H1 (cell line): ENCODE data around the gene NDUFA13. TPM values are rescaled to one million over a fixed set of nuclear protein-coding genes. Genes with fewer than 3 reads are reported as not detected.

ENCODE experiments used
- CTCF ChIA-PET: fragments of 300-600 bp; sonication (Branson Sonifier 250); formaldehyde crosslinking; loops from one replicate; lab custom pipeline; 2021; ENCODE audit not compliant: partially characterized antibody; lab: Charles Lee
- POLR2A ChIA-PET: fragments of 300-600 bp; sonication (Branson Sonifier 250); formaldehyde crosslinking; loops from one replicate; lab custom pipeline; 2021; ENCODE audit warnings: inconsistent platforms; ENCODE audit not compliant: partially characterized antibody; lab: Charles Lee
- DNase-seq, 2 experiments: peaks; one replicate each; pipeline versions ENCODE4 v3.0.0 to v3.0.0-alpha.2; 2010 to 2022; ENCODE audit warnings: low spot score in 2 of 2, low read depth in 1 of 2, mixed read lengths in 1 of 2
- FAIRE-seq: peaks from 2 replicates; lab custom pipeline; 2011; peaks lifted over from hg19 to GRCh38; lab: Jason Lieb, UNC
- H2AFZ ChIP-seq: 2 replicates; pipeline ENCODE4 v1.8.1; 2012; ENCODE audit warnings: low read length, inconsistent platforms
- H2AK5ac ChIP-seq: 2 replicates; pipeline ENCODE4 v1.6.1; 2013; ENCODE audit warnings: low read depth, low read length
- H2BK120ac ChIP-seq: replicated peaks from 2 replicates; pipeline ENCODE3; 2013; ENCODE audit warnings: low read depth, low read length, inconsistent platforms
- H2BK12ac ChIP-seq: 2 replicates; pipeline ENCODE4 v1.6.1; 2013; ENCODE audit warnings: low read depth, low read length
- H2BK15ac ChIP-seq: 2 replicates; pipeline ENCODE4 v1.6.1; 2013; ENCODE audit warnings: low read length
- H2BK20ac ChIP-seq: 2 replicates; pipeline ENCODE4 v1.6.1; 2013; ENCODE audit warnings: low read length
- H2BK5ac ChIP-seq: 2 replicates; pipeline ENCODE4 v1.6.1; 2013; ENCODE audit warnings: low read depth, low read length
- H3K14ac ChIP-seq: 2 replicates; pipeline ENCODE4 v1.6.1; 2013; ENCODE audit warnings: inconsistent platforms; ENCODE audit not compliant: insufficient read length
- H3K18ac ChIP-seq: 2 replicates; pipeline ENCODE4 v1.6.1; 2013; ENCODE audit warnings: low read length; ENCODE audit errors: extremely low read depth
- H3K23ac ChIP-seq: 2 replicates; pipeline ENCODE4 v1.6.1; 2013; ENCODE audit warnings: inconsistent platforms; ENCODE audit not compliant: insufficient read length
- H3K23me2 ChIP-seq: 2 replicates; pipeline ENCODE4 v1.6.1; 2013; ENCODE audit warnings: low read depth, low read length
- H3K27ac ChIP-seq: 2 replicates; pipeline ENCODE4 v1.6.1; 2011; ENCODE audit warnings: low read depth, low read length, inconsistent platforms
- H3K27me3 ChIP-seq, 4 experiments: replicated peaks in 1 of 4; 1 replicate in 1 of 4; 2 replicates in 3 of 4; pipeline versions ENCODE4 v1.6.1 to v1.8.1; 2011 to 2013; ENCODE audit warnings: low read length in 3 of 4, mild to moderate bottlenecking in 3 of 4, inconsistent platforms in 2 of 4, mixed read lengths in 2 of 4, moderate library complexity in 1 of 4; ENCODE audit not compliant: control insufficient read depth in 3 of 4, insufficient read depth in 3 of 4; ENCODE audit errors: extremely low read depth in 1 of 4
- H3K36me3 ChIP-seq, 4 experiments: 2 replicates each; pipeline versions ENCODE4 v1.6.1 to v1.8.1; 2011 to 2013; ENCODE audit warnings: mild to moderate bottlenecking in 4 of 4, low read length in 3 of 4, moderate library complexity in 2 of 4, control low read depth in 1 of 4, inconsistent platforms in 1 of 4; ENCODE audit not compliant: insufficient read depth in 4 of 4, control insufficient read depth in 2 of 4
- H3K4ac ChIP-seq: replicated peaks from 2 replicates; pipeline ENCODE3; 2013; ENCODE audit warnings: low read length, low read depth, mixed read lengths, inconsistent platforms; ENCODE audit not compliant: insufficient read length
- H3K4me1 ChIP-seq, 4 experiments: replicated peaks in 1 of 4; 1 replicate in 1 of 4; 2 replicates in 3 of 4; pipeline versions ENCODE4 v1.6.1 to v1.8.1; 2011 to 2013; ENCODE audit warnings: low read length in 3 of 4, inconsistent platforms in 2 of 4, mixed read lengths in 1 of 4; ENCODE audit not compliant: insufficient read depth in 4 of 4, control insufficient read depth in 3 of 4
- H3K4me2 ChIP-seq, 2 experiments: 2 replicates each; pipeline versions ENCODE4 v1.6.1 to v1.8.1; 2011 to 2013; ENCODE audit warnings: low read depth in 2 of 2, low read length in 2 of 2, control low read depth in 1 of 2, inconsistent platforms in 1 of 2, mild to moderate bottlenecking in 1 of 2; ENCODE audit not compliant: insufficient read depth in 1 of 2
- H3K4me3 ChIP-seq, 4 experiments: fragments of 200-600, 300-600 bp in 1 of 4; sonication (generic), shearing (Covaris generic), sonication (Bioruptor Twin) in 1 of 4; 2 replicates each; pipeline versions ENCODE4 v1.5.1 to v1.8.1; 2011 to 2016; ENCODE audit warnings: low read length in 4 of 4, low read depth in 3 of 4, control low read depth in 2 of 4, inconsistent platforms in 2 of 4, mild to moderate bottlenecking in 2 of 4, mixed read lengths in 1 of 4, moderate library complexity in 1 of 4; ENCODE audit not compliant: insufficient read depth in 2 of 4; ENCODE audit errors: extremely low read depth in 1 of 4
- H3K56ac ChIP-seq: replicated peaks from 2 replicates; pipeline ENCODE3; 2013; ENCODE audit warnings: low read depth, mild to moderate bottlenecking, mixed read lengths, low read length, inconsistent platforms; ENCODE audit not compliant: insufficient read length
- H3K79me1 ChIP-seq: 2 replicates; pipeline ENCODE4 v1.6.1; 2013; ENCODE audit warnings: low read depth, low read length, control low read depth
- H3K79me2 ChIP-seq, 2 experiments: 2 replicates each; pipeline versions ENCODE4 v1.6.1 to v1.8.1; 2012 to 2013; ENCODE audit warnings: low read length in 2 of 2, mild to moderate bottlenecking in 2 of 2, inconsistent platforms in 1 of 2; ENCODE audit not compliant: insufficient read depth in 2 of 2, control insufficient read depth in 1 of 2
- H3K9ac ChIP-seq, 4 experiments: replicated peaks in 1 of 4; 1 replicate in 1 of 4; 2 replicates in 3 of 4; pipeline versions ENCODE4 v1.6.1 to v1.8.1; 2011 to 2013; ENCODE audit warnings: low read depth in 3 of 4, low read length in 3 of 4, control low read depth in 2 of 4, mild to moderate bottlenecking in 2 of 4, moderate library complexity in 2 of 4, inconsistent platforms in 1 of 4; ENCODE audit errors: extremely low read depth in 1 of 4
- H3K9me3 ChIP-seq, 2 experiments: 2 replicates each; pipeline versions ENCODE4 v1.6.1 to v1.8.1; 2012 to 2013; ENCODE audit warnings: mild to moderate bottlenecking in 2 of 2, moderate library complexity in 2 of 2, control low read depth in 1 of 2, inconsistent platforms in 1 of 2, low read depth in 1 of 2, low read length in 1 of 2, mixed read lengths in 1 of 2; ENCODE audit not compliant: insufficient read depth in 2 of 2
- H4K20me1 ChIP-seq, 2 experiments: replicated peaks in 1 of 2; 2 replicates each; pipeline versions ENCODE3 to v1.8.1; 2011 to 2013; ENCODE audit warnings: inconsistent platforms in 2 of 2, low read length in 2 of 2, mild to moderate bottlenecking in 1 of 2; ENCODE audit not compliant: insufficient read depth in 2 of 2, control insufficient read depth in 1 of 2
- H4K5ac ChIP-seq: 2 replicates; pipeline ENCODE4 v1.6.1; 2013; ENCODE audit warnings: low read length, low read depth, mixed read lengths, inconsistent platforms; ENCODE audit not compliant: insufficient read length
- H4K8ac ChIP-seq: 2 replicates; pipeline ENCODE4 v1.8.0; 2013; ENCODE audit warnings: mild to moderate bottlenecking, moderate library complexity, low read length, inconsistent platforms; ENCODE audit not compliant: insufficient read depth; ENCODE audit errors: extremely low read depth
- H4K91ac ChIP-seq: replicated peaks from 2 replicates; pipeline ENCODE3; 2013; ENCODE audit warnings: low read length, mixed read lengths, inconsistent platforms; ENCODE audit not compliant: insufficient read length
- EGR1 ChIP-seq: IDR thresholded peaks from 2 replicates; pipeline ENCODE4 v1.6.1; 2011; ENCODE audit warnings: low read depth, low read length, borderline replicate concordance
- ZNF274 ChIP-seq: IDR thresholded peaks from 2 replicates; pipeline ENCODE4 v1.7.0; 2012; ENCODE audit warnings: low read length, borderline replicate concordance; ENCODE audit errors: extremely low read depth
- WGBS, 2 experiments: shearing (Covaris generic) in 1 of 2; methylation state at CpG; one replicate each; pipeline versions ENCODE4 v1.1.6 to v1.1.7; 2013 to 2015; ENCODE audit warnings: low lambda C conversion rate in 2 of 2, mixed read lengths in 2 of 2, inconsistent platforms in 1 of 2, low coverage in 1 of 2, missing lambda C conversion rate in 1 of 2; ENCODE audit not compliant: insufficient replicate concordance in 2 of 2, insufficient coverage in 1 of 2, insufficient read length in 1 of 2; ENCODE audit errors: extremely low coverage in 1 of 2, missing lambda C conversion rate in 1 of 2; 5-methylcytosine and 5-hydroxymethylcytosine counted together
- polyA plus RNA-seq, 7 experiments: library from polyadenylated mRNA; depleted of rRNA in 3 of 7; stranded (reverse) in 5 of 7; unstranded in 2 of 7; fragments of >200 nt in 5 of 7; fragments of 200-250 nt in 2 of 7; gene quantifications; 1 replicate in 5 of 7; 2 replicates in 1 of 7; 4 replicates in 1 of 7; pipeline versions ENCODE4 v1.2.1 to v1.2.3, GENCODE V29; 2011 to 2013; ENCODE audit warnings: missing spikeins in 2 of 7, mixed read lengths in 2 of 7
- total RNA-seq: library from RNA; stranded (reverse); fragmentation: NEBNext Ultra II Directional; extraction: Animal tissue kit (Norgen Biotek cat#: 25700); gene quantifications from 2 replicates; pipeline ENCODE4 v1.2.1, GENCODE V29; 2021

NDUFA13 gene
- total and polyA plus RNA-seq, 2 of the 8 experiments (the other 6 are each of a cell fraction or from before 2014, with no cell fraction given): 413 to 1,105 TPM

DNA sequence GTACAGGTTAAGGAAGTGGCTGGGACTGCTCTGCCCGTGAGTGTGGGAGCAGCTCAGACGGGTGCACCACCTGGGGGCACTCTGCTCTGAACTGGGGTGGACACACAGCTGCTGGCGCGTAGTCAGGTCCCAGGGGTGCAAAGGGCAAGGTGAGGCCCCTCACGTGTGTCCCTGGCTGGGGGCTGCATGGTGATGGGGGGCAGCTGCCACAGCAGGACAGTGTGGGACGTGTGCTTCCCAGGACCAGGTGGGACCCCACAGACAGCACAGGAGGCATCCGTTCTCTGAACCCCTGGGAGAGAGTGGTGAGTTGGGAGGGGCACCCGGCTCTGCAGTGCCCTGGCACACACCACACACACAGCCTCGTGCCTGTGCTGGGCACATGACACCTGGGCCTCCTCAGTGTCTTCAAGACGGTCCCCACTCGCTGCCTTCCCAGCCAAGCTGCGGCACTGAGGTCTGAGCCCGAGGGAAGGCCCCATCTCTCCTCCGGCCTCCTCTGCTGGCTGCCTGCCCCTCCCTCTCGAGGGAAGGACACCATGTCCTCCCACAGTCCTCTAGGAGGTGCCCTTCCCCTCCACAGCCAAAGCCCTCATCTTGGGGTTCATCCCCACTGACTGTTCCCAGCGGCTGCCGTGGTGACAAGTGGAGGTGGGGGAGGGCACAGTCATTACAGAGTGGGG lies 46.8 kb downstream of the NDUFA13 start:
- no peak overlapping the region for H2BK12ac ChIP-seq
- H4K5ac ChIP-seq: no peak overlapping the region
- H2BK15ac ChIP-seq: no peak overlapping the region
- H3K79me2 ChIP-seq: no peaks in the 10 kb centered on the region
- peaks cover 0 to 4% (median 0%) of the 10 kb centered on the region in 4 experiments; a peak in 2 of 7 replicates for H3K4me1 ChIP-seq
- ChIA-PET CTCF (interaction anchor here (0.9 to 20.0 kb wide), 10 partner anchors 13 to 97 kb away, joined by 3 to 223 read pairs (median 4); partner anchors contain the start of gene GMIP), POLR2A (interaction anchor here (0.8 to 0.9 kb wide), 2 partner anchors 30 to 90 kb away, joined by 3 read pairs; no protein-coding TSS in a partner anchor)
- no peak overlapping the region for H2BK120ac ChIP-seq
- FAIRE-seq: no peak
- no peak overlapping the region for H2BK20ac ChIP-seq
- no peaks in the 10 kb centered on the region for H3K23me2 ChIP-seq
- no peak overlapping the region for H4K91ac ChIP-seq
- 0 out of 2 replicates have a peak overlapping the region, but pooled peaks have one; percentile 12 for H2BK5ac ChIP-seq
- H4K20me1 ChIP-seq: no peaks in the 10 kb centered on the region
- no peak overlapping the region for H3K4ac ChIP-seq
- no peak overlapping the region for H3K23ac ChIP-seq
- DNase-seq: peak in 1 of 2 experiments; percentile 53
- no peaks in the 10 kb centered on the region for H3K27me3 ChIP-seq
- no peak overlapping the region for H2AK5ac ChIP-seq
- no peak overlapping the region; a peak in 1 of 7 replicates for H3K9ac ChIP-seq
- H4K8ac ChIP-seq: peak overlapping the region; percentile 77
- no peak overlapping the region for H3K4me3 ChIP-seq
- no peak overlapping the region for H2AFZ ChIP-seq
- H3K79me1 ChIP-seq: no peaks in the 10 kb centered on the region
- 87% methylated on average over 14 of the region's 17 CpGs; no CpG with 5 or more reads in 1 of the 2 experiments for WGBS, 2 experiments
- no peak overlapping the region for H3K27ac ChIP-seq
- no peak overlapping the region for H3K56ac ChIP-seq
- H3K9me3 ChIP-seq: no peaks in the 10 kb centered on the region
- H3K36me3 ChIP-seq: no peaks in the 10 kb centered on the region
- H3K18ac ChIP-seq: no peak overlapping the region
- H3K14ac ChIP-seq: no peak overlapping the region
- no peak overlapping the region for H3K4me2 ChIP-seq
- TF ChIP-seq ZNF274: no peak
- TF ChIP-seq EGR1: no peak
